GM21576 (cell line): Measurements from ENCODE around the gene PCDHA2.
"Not testable (repeated sequence)": the region's sequence is repeated elsewhere in the genome, so short reads cannot be mapped to it uniquely, and the experiment has no call there.

Experiments
- ATAC-seq: cut with Tn5 transposase; IDR thresholded peaks from one replicate; pipeline ENCODE4 v1.9.1; 2021; ENCODE audit warnings: mild to moderate bottlenecking, moderate library complexity; ENCODE audit not compliant: unreplicated experiment

PCDHA2 gene

DNA sequence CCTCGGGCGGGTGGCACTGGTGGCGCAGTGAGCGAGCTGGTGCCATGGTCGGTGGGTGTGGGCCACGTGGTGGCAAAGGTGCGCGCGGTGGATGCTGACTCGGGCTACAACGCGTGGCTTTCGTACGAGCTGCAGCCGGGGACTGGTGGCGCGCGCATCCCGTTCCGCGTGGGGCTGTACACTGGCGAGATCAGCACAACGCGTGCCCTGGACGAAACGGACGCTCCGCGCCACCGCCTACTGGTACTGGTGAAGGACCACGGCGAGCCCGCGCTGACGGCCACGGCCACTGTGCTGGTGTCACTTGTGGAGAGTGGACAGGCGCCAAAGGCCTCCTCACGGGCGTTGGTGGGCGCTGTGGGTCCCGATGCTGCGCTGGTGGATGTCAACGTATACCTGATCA, 14.2 kb downstream of the PCDHA2 start:
- ATAC-seq: no peak

GRCh38 chr5:140821375-140822280, 27.0 kb downstream of the PCDHA2 start, which contains the start of gene PCDHA5:
Gene PCDHA5 (plus strand): TSS chr5:140821613.
- ATAC-seq: no peak

DNA sequence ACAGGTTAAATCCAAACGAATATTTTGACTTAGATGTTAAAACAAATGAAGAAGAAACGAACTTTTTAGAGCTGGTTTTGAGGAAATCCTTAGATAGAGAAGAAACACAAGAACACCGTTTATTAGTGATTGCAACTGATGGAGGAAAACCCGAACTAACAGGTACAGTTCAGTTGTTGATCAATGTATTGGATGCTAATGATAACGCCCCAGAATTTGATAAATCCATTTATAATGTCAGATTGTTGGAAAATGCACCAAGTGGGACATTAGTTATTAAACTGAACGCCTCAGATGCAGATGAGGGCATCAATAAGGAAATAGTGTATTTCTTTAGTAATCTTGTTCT, 27.6 kb downstream of the PCDHA2 start:
- no peak for ATAC-seq

GRCh38 chr5:140822969-140823368, 28.3 kb downstream of the PCDHA2 start:
- not testable (repeated sequence) for ATAC-seq

DNA sequence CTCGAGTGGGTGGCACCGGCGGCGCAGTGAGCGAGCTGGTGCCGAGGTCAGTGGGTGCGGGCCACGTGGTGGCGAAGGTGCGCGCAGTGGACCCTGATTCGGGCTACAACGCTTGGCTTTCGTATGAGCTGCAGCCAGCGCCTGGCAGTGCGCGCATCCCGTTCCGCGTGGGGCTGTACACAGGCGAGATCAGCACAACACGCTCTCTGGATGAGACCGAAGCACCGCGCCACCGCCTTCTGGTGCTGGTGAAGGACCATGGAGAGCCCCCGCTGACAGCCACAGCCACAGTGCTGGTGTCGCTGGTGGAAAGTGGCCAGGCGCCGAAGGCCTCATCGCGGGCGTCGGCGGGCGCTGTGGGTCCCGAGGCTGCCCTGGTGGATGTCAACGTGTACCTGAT, 28.8 kb downstream of the PCDHA2 start:
- ATAC-seq: no peak

DNA sequence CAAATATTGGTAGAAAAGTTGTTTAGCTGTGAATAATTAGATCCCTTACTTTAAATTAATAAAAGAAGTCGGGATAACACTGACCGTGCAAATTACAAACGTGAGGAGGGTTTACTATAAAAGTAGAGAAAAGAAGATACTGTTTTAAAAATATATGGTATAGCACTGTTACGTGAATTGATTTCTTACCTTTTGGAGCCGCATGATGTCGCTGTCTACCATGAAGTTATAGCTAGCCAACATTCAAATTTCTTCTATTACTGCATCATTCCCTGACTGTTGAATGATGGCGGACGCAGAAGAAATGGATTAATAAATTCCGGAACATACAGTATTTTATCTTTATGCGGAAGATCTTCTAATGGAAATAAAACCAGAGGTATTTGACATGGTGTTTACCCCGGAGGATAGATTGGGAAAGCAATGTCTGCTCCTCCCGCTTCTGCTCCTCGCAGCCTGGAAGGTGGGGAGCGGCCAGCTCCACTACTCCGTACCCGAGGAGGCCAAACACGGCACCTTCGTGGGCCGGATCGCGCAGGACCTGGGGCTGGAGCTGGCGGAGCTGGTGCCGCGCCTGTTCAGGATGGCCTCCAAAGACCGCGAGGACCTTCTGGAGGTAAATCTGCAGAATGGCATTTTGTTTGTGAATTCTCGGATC, 33.2 kb downstream of the PCDHA2 start, which contains the start of gene PCDHA6:
TSS of gene PCDHA6 (plus strand) at position 257 of the 658 bp plus-strand sequence. CDS start at position 389, 132 bp downstream.
- ATAC-seq: no peak

DNA sequence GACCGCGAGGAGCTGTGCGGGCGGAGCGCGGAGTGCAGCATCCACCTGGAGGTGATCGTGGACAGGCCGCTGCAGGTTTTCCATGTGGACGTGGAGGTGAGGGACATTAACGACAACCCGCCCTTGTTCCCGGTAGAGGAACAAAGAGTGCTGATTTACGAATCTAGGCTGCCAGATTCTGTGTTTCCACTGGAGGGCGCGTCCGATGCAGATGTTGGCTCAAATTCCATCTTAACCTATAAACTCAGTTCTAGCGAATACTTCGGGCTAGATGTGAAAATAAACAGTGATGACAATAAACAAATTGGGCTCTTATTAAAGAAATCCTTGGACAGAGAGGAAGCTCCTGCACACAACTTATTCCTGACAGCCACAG, 33.7 kb downstream of the PCDHA2 start:
- no peak for ATAC-seq

- ATAC-seq: not testable (repeated sequence)
These were observed 35.2 kb downstream of the PCDHA2 start for GRCh38 chr5:140829511-140830501.

- ATAC-seq: no peak
These were observed 39.3 kb downstream of the PCDHA2 start, which contains the start of gene PCDHA7 for GRCh38 chr5:140833993-140834392. Gene PCDHA7 (plus strand): TSS chr5:140834269. CDS start chr5:140834384, 115 bp downstream.

- ATAC-seq: not testable (repeated sequence)
These were observed 39.9 kb downstream of the PCDHA2 start for GRCh38 chr5:140834439-140835008.

- ATAC-seq: no peak
These were observed 41.2 kb downstream of the PCDHA2 start for GRCh38 chr5:140835622-140836510.

- no peak for ATAC-seq
These were observed 46.6 kb downstream of the PCDHA2 start, which contains the start of gene PCDHA8 for GRCh38 chr5:140840978-140841962. Gene PCDHA8 (plus strand): TSS chr5:140841187. CDS start chr5:140841322, 135 bp downstream.

GRCh38 chr5:140842798-140843733, 48.4 kb downstream of the PCDHA2 start:
- ATAC-seq: no peak
